ENCODE measurements around the gene APPBP2.
"Not testable (repeated sequence)": the region's sequence is repeated elsewhere in the genome, so short reads cannot be mapped to it uniquely, and the experiment has no call there.

APPBP2 gene

DNA sequence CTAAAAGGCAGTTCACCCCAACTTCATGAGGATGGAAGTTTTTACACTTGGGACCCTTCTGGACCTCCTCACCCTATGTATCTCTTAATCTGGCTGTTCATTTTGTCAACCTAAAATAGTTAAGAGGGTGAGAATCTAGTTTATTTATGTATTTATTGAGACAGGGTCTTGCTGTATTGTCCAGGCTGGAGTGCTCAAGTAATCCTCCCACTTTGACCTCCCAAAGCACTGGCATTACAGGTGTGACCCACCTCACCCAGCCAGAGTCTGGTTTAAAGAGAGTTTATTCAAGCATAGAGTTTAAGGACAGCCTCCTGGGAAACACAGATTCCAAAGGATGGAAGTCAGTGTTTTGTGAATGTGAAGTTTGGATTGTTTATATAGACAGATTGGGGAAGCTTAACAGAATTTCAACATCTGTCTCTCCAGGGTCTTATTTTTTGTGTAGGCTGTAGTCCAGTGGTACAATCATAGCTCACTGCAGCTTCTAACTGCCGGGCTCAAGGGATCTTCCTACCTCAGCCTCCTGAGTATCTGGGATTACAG is 8.0 kb upstream of the APPBP2 start:
- DNase-seq (ENCODE audit: low read depth in 2 of 2): no peak

DNA sequence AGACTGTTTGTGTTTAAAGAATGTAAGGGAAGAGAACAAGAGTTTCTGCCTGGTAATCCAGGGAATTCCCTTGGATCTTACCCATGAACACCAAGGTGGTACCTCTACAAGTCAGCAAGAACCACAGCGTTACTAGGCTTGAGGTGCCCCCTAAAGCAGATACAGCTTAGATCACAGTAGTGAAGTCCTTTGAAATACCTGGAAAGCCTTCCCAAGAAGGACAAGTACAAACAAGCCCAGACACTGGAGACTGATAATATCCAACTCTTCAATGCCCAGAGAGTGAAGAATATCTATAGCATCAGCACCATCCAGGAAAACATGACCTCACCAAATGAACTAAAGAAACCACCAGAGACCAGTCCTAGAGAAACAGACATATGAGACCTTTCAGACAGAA is 3.8 kb upstream of the APPBP2 start:
- DNase-seq (ENCODE audit: low read depth in 2 of 2): no peak

DNA sequence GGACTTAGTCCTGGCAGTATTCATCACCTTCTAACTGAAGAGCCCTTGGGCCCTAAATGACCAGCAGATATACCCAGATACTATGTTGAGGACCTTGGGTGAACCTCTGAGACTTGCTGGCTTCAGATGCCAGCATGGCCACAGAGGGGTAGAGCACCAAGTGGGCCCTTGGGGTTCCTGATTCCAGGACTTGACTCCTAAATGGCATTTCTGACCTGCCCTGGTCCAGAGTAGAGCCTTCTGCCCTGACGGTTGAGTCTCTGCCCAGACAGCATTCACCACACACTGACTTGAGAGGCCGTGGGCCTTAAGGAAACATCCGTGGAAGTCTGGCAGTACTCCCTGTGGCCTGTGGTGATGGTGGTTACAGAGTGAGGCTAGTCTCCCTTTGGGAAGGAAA is 2.8 kb upstream of the APPBP2 start:
- DNase-seq (ENCODE audit: low read depth in 2 of 2): no peak

DNA sequence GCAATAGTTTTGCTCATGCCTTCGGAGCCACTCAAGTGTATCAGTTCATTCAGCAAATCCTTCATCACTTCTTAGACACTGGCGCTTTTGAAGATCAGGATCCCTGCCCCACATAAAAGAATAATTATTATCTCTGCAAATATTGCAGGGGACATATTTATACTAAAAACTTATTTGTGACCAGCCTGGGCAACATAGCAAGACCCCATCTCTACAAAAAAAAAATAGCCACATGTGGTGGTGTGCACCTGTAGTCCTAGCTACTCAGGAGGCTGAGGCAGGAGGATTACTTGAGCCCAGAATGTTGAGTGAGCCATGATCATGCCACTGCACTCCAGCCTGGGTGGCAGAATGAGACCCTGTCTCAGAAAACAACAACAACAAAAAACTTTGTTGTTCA is 1.7 kb upstream of the APPBP2 start:
- no peak for DNase-seq (ENCODE audit: low read depth in 2 of 2)

DNA sequence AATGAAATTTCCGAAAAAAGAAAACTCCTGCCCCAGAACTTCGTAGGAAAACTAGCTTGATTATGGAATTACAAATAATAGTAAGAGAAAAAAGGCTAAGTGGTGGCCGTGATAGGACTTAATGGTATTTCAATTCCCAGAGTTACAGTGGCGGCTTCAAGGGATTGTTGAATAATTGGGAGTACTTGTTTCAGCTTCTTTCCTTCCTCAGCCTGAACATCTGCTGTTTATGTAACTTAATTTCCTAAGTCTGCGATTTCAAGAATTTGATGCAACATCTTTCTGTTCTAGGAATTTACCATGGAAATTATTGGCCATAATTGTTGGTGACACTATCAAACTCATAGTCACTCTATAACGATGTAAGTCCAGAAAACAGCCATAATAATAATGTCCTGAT is 684 bp upstream of the APPBP2 start:
- DNase-seq (ENCODE audit: low read depth in 2 of 2): no peak

DNA sequence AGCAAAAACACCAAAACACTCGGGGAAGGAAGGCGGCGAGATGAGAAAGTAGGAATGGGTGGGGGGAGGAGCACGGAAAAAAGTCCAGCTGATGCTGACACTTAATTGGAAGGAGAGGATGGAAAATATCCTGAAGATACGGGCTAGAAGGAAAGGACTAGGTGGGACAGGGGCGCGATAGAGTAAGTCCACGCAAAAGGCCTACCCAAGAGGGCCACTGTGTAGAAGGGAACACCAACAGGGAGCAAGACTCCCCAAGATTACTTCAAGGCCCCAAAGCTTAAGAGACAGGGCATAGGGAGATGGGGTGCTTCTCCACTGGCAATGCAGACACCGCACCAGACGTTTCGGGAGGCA is 736 bp downstream of the APPBP2 start:
- DNase-seq (ENCODE audit: low read depth in 2 of 2): no peak

DNA sequence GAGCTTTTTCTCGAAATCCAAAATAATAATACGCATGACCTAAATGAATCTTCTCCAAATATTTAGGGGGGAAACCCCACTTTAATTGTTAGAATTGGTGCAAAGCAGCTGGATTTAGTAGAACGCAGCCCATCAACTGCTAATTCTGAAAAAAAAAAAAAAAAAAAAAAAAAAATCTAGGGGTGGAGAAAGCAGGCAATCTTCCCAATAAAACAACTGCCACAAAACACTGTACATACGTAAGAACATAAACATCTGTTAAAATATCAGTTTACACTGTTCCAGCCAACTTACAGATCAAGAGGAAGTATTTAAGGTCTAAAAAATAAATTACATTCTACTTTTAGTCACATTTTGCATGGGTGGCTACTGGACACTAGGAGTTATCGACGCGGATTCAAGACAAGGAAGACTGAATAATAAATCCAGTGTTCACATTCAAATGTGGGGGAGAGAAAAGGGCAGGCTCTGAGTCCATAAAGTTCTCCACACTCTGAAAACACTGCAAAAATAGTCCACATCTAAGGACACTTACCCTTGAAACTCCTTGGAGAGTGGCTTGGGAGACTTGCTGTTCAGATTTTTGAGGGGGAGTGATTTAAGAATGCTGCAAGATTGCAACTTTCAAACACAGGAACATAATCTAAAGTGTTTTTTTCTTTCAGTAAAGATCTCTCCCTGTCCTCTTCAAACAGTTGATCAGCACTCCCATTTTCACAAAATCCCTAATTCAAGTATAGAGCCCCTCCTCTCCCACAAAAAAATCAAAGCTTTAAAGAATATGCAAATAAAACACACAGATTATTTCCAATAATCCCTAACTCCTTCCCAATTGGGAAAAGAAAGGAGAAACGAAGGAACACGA is 1.3 kb downstream of the APPBP2 start:
- no peak for DNase-seq (ENCODE audit: low read depth in 2 of 2)

DNA sequence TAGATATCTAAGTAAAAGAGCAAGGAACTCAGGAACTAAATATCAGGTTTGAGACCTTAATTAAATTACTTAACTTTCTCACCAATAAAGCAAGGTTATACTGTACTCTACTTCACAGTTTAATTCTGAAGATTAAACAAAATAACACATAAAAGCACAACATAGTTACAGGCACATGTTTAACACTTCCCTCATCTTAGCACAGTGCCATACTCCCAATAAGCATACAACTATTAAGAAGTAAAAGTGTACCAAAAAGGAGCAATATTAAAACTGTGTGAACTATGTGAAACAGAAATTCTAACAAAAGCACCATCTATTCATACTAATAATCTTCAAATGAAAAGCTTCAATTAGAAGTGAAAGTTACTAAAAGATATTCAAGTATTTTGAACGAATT is 2.2 kb downstream of the APPBP2 start:
- DNase-seq (ENCODE audit: low read depth in 2 of 2): no peak

DNA sequence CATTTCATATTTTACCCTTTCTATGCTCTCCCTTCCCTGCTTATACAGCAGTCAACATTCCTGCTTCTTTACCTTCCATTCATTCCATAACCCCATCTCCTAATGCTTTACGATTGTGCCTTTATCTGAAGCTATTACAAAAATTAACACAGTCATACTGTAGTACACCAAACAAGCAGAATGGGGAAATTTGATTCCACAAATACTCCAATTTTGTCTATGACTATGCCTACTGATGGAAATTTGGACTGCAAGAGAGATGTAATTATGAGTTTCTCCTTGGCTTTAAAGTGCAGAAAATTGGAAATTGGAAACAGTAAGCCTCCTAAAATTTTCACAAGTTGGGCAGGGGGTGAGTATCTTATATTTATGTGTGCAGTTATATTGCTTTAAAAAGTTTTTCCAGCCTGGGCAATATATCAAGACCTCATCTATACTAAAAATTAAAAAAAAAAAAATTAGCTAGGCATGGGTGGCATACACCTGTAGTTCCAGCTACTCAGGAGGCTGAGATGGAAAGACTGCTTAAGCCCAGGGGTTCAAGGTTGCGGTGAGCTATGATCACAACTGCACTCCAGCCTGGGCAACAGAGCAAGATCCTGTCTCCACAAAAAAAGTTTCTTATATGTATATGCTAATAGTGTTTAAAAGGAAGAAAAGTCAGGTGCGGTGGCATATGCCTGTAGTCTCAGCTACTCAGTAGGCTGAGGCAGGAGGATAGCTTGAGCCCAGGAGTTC is 3.0 kb downstream of the APPBP2 start:
- no peak for DNase-seq (ENCODE audit: low read depth in 2 of 2)

DNA sequence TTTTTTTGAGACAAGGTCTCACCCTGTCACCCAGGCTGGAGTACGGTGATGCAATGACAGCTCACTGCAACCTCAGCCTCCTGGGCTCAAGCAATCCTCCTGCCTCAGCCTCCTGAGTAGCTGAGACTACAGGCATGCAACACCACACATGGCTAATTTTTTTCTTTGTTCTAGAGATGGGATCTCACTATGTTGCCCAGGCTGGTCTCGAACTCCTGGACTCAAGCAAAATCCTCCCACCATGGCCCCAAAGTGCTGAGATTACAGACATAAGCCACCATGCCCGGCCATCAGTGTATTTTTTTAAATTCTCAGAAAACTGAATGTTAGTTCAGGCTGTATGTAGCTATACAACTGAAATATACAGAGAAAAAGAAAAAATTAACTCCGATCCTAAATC is 6.2 kb downstream of the APPBP2 start:
- no peak for DNase-seq (ENCODE audit: low read depth in 2 of 2)

DNA sequence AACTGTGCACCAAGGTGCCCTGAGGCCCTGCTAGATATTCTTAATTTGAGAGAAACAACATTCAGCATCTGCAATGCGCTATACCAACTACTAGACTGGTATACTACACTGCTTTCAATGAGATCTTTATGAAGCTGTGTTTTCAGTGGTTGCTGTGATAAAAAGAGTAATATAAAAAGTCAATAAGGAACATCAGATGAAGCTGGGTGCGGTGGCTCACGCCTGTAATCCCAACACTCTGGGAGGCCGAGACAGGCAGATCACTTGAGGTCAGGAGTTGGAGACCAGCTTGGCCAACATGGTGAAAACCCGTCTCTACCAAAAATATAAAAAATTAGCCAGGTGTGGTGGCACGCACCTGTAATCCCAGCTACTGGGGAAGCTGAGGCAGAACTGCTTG is 10.4 kb downstream of the APPBP2 start:
- not testable (repeated sequence) for DNase-seq (ENCODE audit: low read depth in 2 of 2)

DNA sequence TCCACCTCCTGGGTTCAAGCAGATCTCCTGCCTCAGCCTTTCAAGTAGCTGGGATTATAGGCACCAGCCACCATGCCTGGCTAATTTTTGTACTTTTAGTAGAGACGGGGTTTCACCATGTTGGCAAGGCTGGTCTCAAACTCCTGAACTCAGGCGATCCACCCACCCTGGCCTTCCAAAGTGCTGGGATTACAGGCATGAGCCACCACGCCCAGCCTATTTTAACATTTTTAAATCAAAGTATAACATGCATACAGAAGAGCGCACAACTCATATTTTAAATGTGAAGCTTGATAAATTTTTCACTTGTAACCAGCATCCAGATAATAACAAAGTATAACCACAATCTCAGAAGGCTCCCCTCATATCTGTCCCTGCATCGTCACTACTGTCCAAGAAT is 10.8 kb downstream of the APPBP2 start:
- DNase-seq (ENCODE audit: low read depth in 2 of 2): not testable (repeated sequence)

DNA sequence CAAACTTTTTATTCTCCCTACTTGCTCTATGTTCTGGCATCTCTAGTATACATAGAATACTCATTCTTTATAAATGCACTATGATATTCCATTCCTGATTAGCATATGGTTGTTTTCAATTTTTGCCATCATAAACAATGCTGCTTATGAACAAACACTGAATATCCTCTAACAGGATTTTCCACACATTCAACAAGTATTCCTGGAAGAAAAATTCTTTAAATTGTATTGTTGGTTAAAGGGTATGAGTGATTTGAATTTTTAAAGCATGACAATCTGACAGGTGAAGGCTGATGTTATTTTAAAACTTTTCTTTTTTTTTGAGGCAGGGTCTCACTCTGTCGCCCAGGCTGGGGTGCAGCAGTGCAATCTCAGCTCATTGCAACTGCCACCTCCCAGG is 11.5 kb downstream of the APPBP2 start:
- no peak for DNase-seq (ENCODE audit: low read depth in 2 of 2)

DNA sequence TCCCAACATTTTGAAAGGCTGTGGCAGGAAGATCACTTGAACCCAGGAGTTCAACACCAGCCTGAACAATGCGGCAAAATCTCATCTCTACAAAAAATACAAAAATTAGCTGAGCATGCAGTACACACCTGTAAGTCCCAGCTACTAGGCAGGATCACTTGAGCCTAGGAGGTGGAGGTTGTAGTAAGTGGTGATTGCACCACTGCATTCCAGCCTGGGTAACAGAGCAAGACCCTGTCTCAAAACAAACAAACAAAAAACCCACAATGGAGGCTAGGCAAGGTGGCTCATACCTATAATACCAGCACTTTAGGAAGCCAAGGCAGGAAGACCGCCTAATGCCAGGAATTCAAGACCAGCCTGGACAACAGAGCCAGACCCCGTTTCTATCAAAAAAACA is 12.0 kb downstream of the APPBP2 start:
- no peak for DNase-seq (ENCODE audit: low read depth in 2 of 2)

DNA sequence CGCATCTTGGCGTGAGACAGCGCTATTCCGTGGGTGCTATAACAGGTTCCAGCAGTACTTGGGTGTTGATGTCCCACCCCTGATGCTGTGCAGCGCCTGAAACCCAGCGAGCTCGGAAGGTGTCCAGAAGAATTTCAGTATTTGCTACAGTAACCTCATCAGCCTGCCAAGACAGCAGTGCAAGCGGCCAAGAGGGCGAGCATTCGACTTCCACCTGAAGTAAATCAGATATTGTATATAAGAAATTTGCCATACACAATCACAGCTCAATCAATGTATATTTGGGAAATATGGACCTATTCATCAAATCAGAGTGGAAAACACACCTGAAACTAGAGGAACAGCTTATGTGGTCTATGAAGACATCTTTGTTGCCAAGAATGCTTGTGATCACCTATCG is 13.0 kb downstream of the APPBP2 start:
- no peak for DNase-seq (ENCODE audit: low read depth in 2 of 2)

DNA sequence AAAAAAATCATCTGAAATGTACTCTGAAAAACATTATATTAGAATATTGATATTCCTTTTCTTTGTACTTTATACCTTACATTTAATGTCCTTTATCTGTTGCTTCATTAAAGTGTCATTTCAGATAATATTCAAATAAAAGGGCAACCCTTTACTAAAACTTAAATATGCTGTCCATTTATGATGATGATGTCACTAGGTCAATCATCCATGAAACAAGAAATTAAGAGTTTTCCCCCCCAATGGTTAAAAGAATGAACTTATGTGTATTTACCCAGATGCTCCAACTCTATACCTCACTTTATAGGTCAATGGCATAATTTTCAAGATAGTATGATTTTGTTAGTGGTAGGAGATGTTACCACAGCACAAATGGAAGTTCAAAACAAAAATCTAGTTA is 15.3 kb downstream of the APPBP2 start:
- DNase-seq (ENCODE audit: low read depth in 2 of 2): no peak

DNA sequence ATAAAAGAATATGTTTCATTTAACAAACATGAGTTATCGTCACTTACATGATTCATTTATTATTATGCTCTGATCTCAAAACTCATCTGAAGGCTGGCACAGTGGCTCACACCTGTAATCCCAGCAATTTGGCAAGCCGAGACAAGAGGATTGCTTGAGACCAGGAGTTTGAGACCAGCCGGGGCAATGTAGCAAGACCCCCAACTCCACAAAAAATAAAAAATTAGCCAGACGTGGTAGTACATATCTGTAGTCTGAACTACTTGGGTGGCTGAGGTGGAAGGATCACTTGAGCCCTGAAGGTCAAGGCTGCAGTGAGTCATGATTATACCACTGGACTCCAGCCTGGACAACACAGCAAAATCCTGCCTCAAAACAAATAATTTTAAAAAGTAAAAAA is 16.0 kb downstream of the APPBP2 start:
- no peak for DNase-seq (ENCODE audit: low read depth in 2 of 2)

DNA sequence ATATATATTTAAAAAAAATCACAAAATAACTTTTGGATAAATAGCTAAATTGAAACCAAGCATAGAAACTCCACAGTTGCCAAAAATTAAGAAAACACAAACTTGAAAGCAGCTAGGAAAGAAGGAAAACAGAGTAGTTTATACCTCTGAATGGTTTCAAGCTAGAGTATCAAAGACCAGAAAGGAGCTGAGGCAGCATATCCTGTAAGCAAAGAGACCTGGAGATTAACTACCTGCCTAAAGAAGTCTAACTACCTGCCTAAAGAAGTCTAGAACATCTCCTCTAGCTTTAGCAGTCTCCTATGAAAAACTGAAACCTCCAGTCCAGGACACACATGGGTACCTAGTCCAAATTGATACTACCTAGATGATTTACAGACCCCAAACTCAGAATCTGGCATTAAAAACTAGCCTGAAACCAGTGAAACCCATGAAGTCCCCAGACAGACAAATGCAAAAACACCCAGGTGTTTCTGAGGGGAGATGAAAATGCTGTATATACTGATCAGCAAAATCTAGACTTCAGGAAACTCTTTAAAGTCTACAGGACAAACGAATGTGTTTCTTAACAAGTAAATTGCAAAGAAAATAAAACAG is 17.6 kb downstream of the APPBP2 start:
- no peak for DNase-seq (ENCODE audit: low read depth in 2 of 2)

DNA sequence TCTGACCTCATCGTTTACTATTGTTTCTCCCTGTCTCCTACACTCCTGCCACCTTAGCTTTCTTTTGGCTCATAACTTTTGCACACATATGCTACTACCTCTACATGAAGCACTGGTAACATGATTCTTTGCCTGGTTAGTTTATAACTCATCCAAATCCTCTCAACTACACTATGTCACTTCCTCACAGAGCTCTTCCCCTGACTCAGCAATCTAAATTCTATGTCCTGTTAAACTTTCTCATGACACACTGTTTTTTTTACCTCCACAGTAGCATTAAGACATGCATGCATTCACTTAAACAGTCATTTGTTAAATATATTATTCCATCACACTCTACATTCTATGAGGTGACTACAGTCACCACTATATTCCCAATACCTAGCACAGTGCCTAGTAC is 19.7 kb downstream of the APPBP2 start:
- DNase-seq (ENCODE audit: low read depth in 2 of 2): no peak

DNA sequence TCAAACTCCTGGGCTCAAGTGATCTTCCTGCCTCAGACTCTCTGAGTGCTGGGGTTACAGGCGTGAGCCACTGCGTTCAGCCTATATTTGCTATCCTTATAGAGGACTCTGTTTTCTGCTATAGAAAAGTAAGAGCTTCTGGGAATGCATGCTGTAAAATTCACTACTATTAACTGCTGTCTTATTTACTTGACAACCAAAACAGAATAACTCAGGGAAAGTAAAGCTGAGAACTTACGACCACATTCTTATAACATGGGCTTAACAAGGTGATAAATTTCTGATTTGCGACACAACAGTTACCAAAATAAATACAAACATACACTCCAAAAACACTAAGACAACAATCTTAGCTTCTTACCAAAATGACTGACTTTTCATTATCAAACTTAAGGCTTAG is 23.9 kb downstream of the APPBP2 start:
- DNase-seq (ENCODE audit: low read depth in 2 of 2): no peak

DNA sequence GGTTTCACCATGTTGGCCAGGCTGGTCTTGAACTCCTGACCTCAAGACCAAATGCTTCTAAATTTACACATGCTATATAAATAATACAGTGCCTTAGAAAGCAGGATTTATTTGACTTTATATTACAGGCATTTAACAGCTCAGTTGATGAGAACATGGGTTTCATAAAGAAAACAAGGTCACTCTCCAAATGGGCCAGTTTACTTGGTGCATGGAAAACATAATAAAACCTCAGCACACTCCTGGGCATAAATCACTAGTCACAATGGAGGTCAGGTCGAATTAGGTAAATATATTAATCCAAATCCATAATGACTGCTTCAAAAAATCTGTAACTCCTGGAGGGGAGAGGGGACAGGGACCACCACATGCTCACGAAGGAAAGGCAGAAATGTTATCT is 24.5 kb downstream of the APPBP2 start:
- no peak for DNase-seq (ENCODE audit: low read depth in 2 of 2)

DNA sequence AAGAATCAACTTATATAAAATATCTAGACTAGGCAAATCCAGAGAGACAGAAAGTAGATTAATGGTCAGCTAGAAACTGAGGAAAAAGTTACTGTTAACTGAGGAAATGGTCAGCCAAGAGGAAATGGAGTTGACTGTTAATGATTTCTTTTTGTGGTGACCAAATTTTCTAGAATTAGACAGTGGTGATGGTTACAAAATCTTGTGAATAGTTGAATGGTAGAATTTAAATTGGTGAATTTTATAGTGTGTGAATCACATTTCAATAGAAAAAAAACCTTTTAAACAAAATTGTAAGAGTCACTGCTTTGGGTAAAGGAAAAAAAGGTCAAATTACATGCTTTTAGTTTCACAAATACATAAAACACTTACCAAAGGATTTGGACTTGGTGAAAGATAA is 30.0 kb downstream of the APPBP2 start:
- DNase-seq (ENCODE audit: low read depth in 2 of 2): no peak

DNA sequence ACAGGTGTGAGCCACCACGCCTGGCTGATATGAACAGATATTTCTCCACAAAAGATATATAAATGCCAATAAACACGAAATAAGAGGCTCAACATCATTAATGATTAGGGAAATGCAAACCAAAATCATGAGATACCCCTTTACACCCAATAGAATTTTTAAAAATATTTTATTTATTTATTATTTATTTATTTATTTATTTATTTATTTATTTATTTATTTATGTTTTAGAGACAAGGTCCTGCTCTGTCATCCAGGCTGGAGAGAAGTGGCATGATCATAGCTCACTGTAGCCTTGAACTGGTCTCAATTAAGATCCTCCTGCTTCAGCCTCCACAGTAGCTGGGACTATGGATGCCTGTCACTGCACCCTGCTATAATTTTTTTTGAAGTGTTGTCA is 30.8 kb downstream of the APPBP2 start:
- DNase-seq (ENCODE audit: low read depth in 2 of 2): no peak

All from stimulated activated CD4-positive, alpha-beta T cell treated with anti-CD3 and anti-CD28 coated beads, Interleukin-1b, Interleukin-23, amount 100 ng/mL, for 1 hour (primary cell).